Measurements from ENCODE around the gene PCARE.

DNA sequence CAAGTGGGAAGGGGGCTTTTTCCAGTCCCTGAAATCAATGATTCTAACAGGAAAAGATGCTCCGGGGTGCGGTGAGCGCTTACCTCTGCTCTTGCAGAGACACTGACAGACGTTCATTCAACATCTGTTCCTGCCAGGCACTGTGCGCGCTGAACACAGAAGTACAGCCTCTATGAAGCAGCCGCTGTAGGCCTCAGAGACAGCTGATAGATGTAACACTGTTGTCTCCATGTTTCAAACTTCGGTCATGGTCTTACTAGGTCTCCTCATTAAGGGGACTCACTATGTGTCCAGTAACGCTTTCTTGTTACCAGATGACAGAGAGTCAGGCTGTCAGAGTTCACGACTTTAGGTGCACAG lies 40.2 kb upstream of the PCARE start:
- TF ChIP-seq POLR2AphosphoS5 (IDR thresholded peaks at IDR 0.05; ENCODE audit: low read depth, low read length) (no peak), POLR2A (IDR thresholded peaks at IDR 0.05; ENCODE audit: low read depth, low read length) (no peak), TAF1 (IDR thresholded peaks at IDR 0.05; ENCODE audit: borderline replicate concordance, low read depth, low read length) (no peak)
